ENCODE data around the gene ACLY.
"Not testable (repeated sequence)": the region's sequence is repeated elsewhere in the genome, so short reads cannot be mapped to it uniquely, and the experiment has no call there.

ACLY gene

GRCh38 chr17:41909088-41909487 lies 9.7 kb downstream of the ACLY start:
- DNase-seq: no peak

- no peak for DNase-seq
These were observed 10.9 kb downstream of the ACLY start for GRCh38 chr17:41907633-41908539.

GRCh38 chr17:41907185-41907556 lies 11.6 kb downstream of the ACLY start:
- no peak for DNase-seq

GRCh38 chr17:41906465-41907184 lies 12.1 kb downstream of the ACLY start:
- DNase-seq: no peak

GRCh38 chr17:41905172-41905571 lies 13.6 kb downstream of the ACLY start:
- no peak for DNase-seq

GRCh38 chr17:41904242-41904841 lies 14.4 kb downstream of the ACLY start:
- DNase-seq: no peak

- no peak for DNase-seq
These were observed 17.1 kb downstream of the ACLY start for GRCh38 chr17:41901646-41902045.

GRCh38 chr17:41896726-41897125 lies 22.0 kb downstream of the ACLY start:
- DNase-seq: no peak

- DNase-seq: peak; percentile 72
These were observed 23.1 kb downstream of the ACLY start for GRCh38 chr17:41895617-41896016.

GRCh38 chr17:41894791-41895331 lies 23.9 kb downstream of the ACLY start:
- DNase-seq: no peak

GRCh38 chr17:41893384-41893783 lies 25.4 kb downstream of the ACLY start:
- DNase-seq: no peak

- no peak for DNase-seq
These were observed 26.8 kb downstream of the ACLY start for GRCh38 chr17:41892021-41892376.

- no peak for DNase-seq
These were observed 27.4 kb downstream of the ACLY start for GRCh38 chr17:41891135-41892020.

- DNase-seq: no peak
These were observed 30.3 kb downstream of the ACLY start for GRCh38 chr17:41888332-41888965.

- no peak for DNase-seq
These were observed 33.0 kb downstream of the ACLY start for GRCh38 chr17:41885733-41886132.

- DNase-seq: no peak
These were observed 36.0 kb downstream of the ACLY start for GRCh38 chr17:41882756-41883155.

GRCh38 chr17:41880130-41880529 lies 38.6 kb downstream of the ACLY start:
- DNase-seq: no peak

- DNase-seq: not testable (repeated sequence)
These were observed 44.5 kb downstream of the ACLY start for GRCh38 chr17:41874293-41874670.

- DNase-seq: no peak
These were observed 45.0 kb downstream of the ACLY start for GRCh38 chr17:41873559-41874292.

- DNase-seq: no peak
These were observed 47.0 kb downstream of the ACLY start for GRCh38 chr17:41871789-41872188.

- no peak for DNase-seq
These were observed 48.1 kb downstream of the ACLY start for GRCh38 chr17:41870627-41871026.

Data from right forelimb (tissue), 1 donor.